Activated CD4-positive, alpha-beta memory T cell treated with anti-CD3 and anti-CD28 coated beads for 36 hours (primary cell): ENCODE data around the gene PFDN5. TPM values are rescaled to one million over a fixed set of nuclear protein-coding genes. Genes with fewer than 3 reads are reported as not detected.

Experiments
- total RNA-seq, 2 experiments: library from RNA; stranded (reverse); gene quantifications; one replicate each; pipeline ENCODE4 v1.2.3, GENCODE V29; 2021

PFDN5 gene
- total RNA-seq, 2 experiments from 2014 or later: 354 to 359 TPM

Other genes starting within 250 kb of the PFDN5 start
- gene TNS2, start 245.5 kb upstream of the PFDN5 start, total RNA-seq: 1 to 10 TPM; 1.8 to 2.4 TPM
- 10 to 100 TPM; 32.8 to 35.4 TPM for gene SPRYD3, start 216.2 kb upstream of the PFDN5 start, total RNA-seq
- gene IGFBP6, start 197.9 kb upstream of the PFDN5 start, total RNA-seq: 1 to 10 TPM; 4.1 to 4.9 TPM
- 1 to 10 TPM; 1.1 to 1.5 TPM for gene SOAT2, start 192.1 kb upstream of the PFDN5 start, total RNA-seq
- 10 to 100 TPM; 32.6 to 37.5 TPM for gene ZNF740, start 114.8 kb upstream of the PFDN5 start, total RNA-seq
- gene CSAD, start 114.6 kb upstream of the PFDN5 start, total RNA-seq: 10 to 100 TPM; 21.4 to 23.7 TPM
- gene ITGB7, start 88.3 kb upstream of the PFDN5 start, total RNA-seq: 100 to 1,000 TPM; 168 to 169 TPM
- gene RARG, start 63.3 kb upstream of the PFDN5 start, total RNA-seq: 10 to 100 TPM; 21.8 to 25.2 TPM
- gene ESPL1, start 27.2 kb upstream of the PFDN5 start, total RNA-seq: 10 to 100 TPM; 70.0 to 77.2 TPM
- 10 to 100 TPM; 77.9 to 82.5 TPM for gene MYG1, start 4.2 kb downstream of the PFDN5 start, total RNA-seq
- gene AAAS, start 26.1 kb downstream of the PFDN5 start, total RNA-seq: 10 to 100 TPM; 74.5 to 80.7 TPM
- gene SP7, start 40.8 kb downstream of the PFDN5 start, total RNA-seq: not detected
- 10 to 100 TPM; 66.1 to 72.8 TPM for gene SP1, start 84.6 kb downstream of the PFDN5 start, total RNA-seq
- gene AMHR2, start 128.3 kb downstream of the PFDN5 start, total RNA-seq: not detected
- gene PRR13, start 146.2 kb downstream of the PFDN5 start, total RNA-seq: 100 to 1,000 TPM; 218 to 221 TPM
- 100 to 1,000 TPM; 897 to 926 TPM for gene PCBP2, start 156.6 kb downstream of the PFDN5 start, total RNA-seq
- gene MAP3K12, start 203.9 kb downstream of the PFDN5 start, total RNA-seq: 10 to 100 TPM; 13.0 to 14.7 TPM
- 10 to 100 TPM; 27.5 to 29.7 TPM for gene TARBP2, start 205.7 kb downstream of the PFDN5 start, total RNA-seq
- under 1 TPM in 1 of 2 experiments, not detected in 1; 0.58 TPM for gene NPFF, start 211.9 kb downstream of the PFDN5 start, total RNA-seq